ENCODE data around the gene GRAMD2A.

Gene GRAMD2A

DNA sequence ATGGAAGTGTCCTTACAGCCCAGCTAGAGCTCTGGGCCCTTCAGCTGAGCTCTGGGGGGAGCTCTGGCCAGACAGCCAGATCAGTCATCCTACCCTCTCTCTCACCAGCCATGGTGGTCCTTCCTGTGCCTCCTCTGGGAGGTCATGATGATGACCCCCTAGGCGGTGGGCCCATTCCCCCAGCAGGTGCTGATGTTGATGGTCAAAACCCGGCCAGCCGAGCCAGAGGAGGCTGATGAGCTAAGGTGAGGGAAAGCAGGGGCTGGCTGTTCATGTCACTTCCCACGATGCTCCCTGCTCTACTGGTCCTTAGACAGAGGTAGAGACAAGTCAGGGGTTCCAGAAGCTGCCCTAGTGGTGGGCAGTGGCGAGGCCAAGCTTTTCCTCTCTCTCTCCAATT is 35.0 kb downstream of the GRAMD2A start:
- H3K79me2 ChIP-seq (ENCODE audit: insufficient read depth, low read length), result no peaks in the 10 kb centered on the region
- no peaks in the 10 kb centered on the region for H3K9me2 ChIP-seq (replicated peaks; ENCODE audit: insufficient read depth, low read length)
- H3K9me3 ChIP-seq (ENCODE audit: insufficient read depth, low read length), result no peaks in the 10 kb centered on the region
- no peaks in the 10 kb centered on the region for H4K20me1 ChIP-seq (ENCODE audit: low read depth, low read length)
- H3K36me3 ChIP-seq (ENCODE audit: low read length), result no peaks in the 10 kb centered on the region
- H3K9ac ChIP-seq (ENCODE audit: low read length), result no peak overlapping the region
- H3K4me3 ChIP-seq (ENCODE audit: insufficient read depth, low read length, poor library complexity, severe bottlenecking), result no peak overlapping the region
- TF ChIP-seq, protein P1, sequence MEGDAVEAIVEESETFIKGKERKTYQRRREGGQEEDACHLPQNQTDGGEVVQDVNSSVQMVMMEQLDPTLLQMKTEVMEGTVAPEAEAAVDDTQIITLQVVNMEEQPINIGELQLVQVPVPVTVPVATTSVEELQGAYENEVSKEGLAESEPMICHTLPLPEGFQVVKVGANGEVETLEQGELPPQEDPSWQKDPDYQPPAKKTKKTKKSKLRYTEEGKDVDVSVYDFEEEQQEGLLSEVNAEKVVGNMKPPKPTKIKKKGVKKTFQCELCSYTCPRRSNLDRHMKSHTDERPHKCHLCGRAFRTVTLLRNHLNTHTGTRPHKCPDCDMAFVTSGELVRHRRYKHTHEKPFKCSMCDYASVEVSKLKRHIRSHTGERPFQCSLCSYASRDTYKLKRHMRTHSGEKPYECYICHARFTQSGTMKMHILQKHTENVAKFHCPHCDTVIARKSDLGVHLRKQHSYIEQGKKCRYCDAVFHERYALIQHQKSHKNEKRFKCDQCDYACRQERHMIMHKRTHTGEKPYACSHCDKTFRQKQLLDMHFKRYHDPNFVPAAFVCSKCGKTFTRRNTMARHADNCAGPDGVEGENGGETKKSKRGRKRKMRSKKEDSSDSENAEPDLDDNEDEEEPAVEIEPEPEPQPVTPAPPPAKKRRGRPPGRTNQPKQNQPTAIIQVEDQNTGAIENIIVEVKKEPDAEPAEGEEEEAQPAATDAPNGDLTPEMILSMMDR (IDR thresholded peaks at IDR 0.05; ENCODE audit: insufficient read depth, low read length, poor library complexity, severe bottlenecking), result no peak
- no peak for TF ChIP-seq EZH2phosphoT487 (conservative IDR thresholded peaks at IDR 0.05; ENCODE audit: low read length)
- H3K4me2 ChIP-seq (ENCODE audit: low read depth, low read length, poor library complexity, severe bottlenecking), result no peak overlapping the region
- H3F3A ChIP-seq (ENCODE audit: insufficient read depth), result no peaks in the 10 kb centered on the region
- no peak overlapping the region for H2AFZ ChIP-seq (ENCODE audit: low read depth, low read length, severe bottlenecking)
- H3K27ac ChIP-seq (ENCODE audit: low read depth, low read length), result no peak overlapping the region
- H3K27me3 ChIP-seq (ENCODE audit: low read length), result no peaks in the 10 kb centered on the region

DNA sequence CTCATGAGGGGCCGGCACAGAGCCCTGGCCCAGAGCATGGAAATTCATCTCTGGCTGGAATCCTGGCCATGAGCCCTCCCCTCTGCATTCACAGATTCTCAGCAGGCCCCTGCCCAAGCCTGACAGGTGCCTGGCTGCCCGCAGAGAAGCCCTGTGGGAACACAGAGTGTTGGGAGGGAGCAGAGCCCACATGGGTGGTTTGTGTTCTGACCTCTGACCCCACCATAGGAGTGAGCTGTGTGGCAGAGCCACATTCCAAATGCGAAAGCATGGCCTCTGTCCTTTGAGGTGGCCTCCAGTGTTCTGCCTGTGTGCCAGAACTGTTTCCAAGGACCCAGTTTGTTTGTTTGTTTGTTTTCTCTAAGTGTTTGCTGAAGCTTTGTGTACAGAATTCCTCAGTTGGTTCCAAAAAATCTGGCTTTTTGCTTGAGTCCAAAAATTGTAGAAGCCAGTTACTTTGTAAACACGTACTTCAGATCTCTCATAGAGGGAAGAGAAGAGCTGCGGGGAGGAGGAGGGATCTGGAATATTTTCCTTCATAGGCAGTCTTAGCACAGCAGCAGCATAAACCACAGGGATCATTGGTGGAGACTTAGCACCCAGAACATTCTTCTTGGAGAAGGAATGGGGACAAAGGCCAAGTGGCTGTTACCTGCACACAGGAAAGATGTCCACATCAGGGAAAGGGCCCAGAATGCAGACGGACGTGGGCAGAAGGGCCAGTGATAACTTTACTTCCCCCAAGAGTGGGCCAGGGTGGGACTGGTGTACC is 36.0 kb downstream of the GRAMD2A start:
- no peaks in the 10 kb centered on the region for H3K79me2 ChIP-seq (ENCODE audit: insufficient read depth, low read length)
- no peaks in the 10 kb centered on the region for H3K9me2 ChIP-seq (replicated peaks; ENCODE audit: insufficient read depth, low read length)
- H4K20me1 ChIP-seq (ENCODE audit: low read depth, low read length), result no peaks in the 10 kb centered on the region
- H2AFZ ChIP-seq (ENCODE audit: low read depth, low read length, severe bottlenecking), result no peak overlapping the region
- no peaks in the 10 kb centered on the region for H3K27me3 ChIP-seq (ENCODE audit: low read length)
- no peak overlapping the region for H3K27ac ChIP-seq (ENCODE audit: low read depth, low read length)
- no peak overlapping the region for H3K4me3 ChIP-seq (ENCODE audit: insufficient read depth, low read length, poor library complexity, severe bottlenecking)
- no peaks in the 10 kb centered on the region for H3K36me3 ChIP-seq (ENCODE audit: low read length)
- TF ChIP-seq, protein P1 (IDR thresholded peaks at IDR 0.05; ENCODE audit: insufficient read depth, low read length, poor library complexity, severe bottlenecking), result no peak
- no peak for TF ChIP-seq EZH2phosphoT487 (conservative IDR thresholded peaks at IDR 0.05; ENCODE audit: low read length)
- H3F3A ChIP-seq (ENCODE audit: insufficient read depth), result no peaks in the 10 kb centered on the region
- no peaks in the 10 kb centered on the region for H3K9me3 ChIP-seq (ENCODE audit: insufficient read depth, low read length)
- H3K4me2 ChIP-seq (ENCODE audit: low read depth, low read length, poor library complexity, severe bottlenecking), result no peak overlapping the region
- H3K9ac ChIP-seq (ENCODE audit: low read length), result no peak overlapping the region

DNA sequence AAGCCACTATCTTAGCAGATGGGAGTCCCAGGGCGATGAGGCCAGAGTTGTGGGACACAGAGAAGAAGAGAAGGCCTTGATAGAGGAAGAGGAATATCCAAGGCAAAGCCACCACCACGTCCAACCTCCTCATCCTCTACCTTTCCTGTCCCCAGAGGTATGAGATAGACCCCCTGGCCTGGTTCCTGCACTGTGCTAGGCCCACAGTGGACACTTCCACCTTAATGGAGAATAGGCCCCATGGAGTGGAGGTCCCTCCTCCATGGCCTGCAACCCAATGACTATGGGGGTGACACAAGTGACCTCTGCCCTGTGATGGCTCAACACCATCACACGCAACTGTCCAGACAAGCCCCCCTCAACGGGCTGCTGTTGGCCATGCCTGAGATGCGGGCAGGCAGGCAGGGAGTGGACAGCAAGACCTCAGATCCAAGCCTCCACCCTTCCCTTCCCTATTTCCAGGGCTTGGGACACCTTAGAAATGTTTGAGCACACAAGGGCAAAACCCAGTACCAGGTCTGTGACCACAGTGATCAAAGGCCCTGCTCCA is 36.8 kb downstream of the GRAMD2A start:
- Histone ChIP-seq H2AFZ (ENCODE audit: low read depth, low read length, severe bottlenecking) (no peak overlapping the region), H3K4me3 (ENCODE audit: insufficient read depth, low read length, poor library complexity, severe bottlenecking) (no peak overlapping the region), H4K20me1 (ENCODE audit: low read depth, low read length) (no peaks in the 10 kb centered on the region), H3K27ac (ENCODE audit: low read depth, low read length) (no peak overlapping the region), H3K79me2 (ENCODE audit: insufficient read depth, low read length) (no peaks in the 10 kb centered on the region), H3K27me3 (ENCODE audit: low read length) (no peaks in the 10 kb centered on the region), H3K9me2 (replicated peaks; ENCODE audit: insufficient read depth, low read length) (no peaks in the 10 kb centered on the region), H3K36me3 (ENCODE audit: low read length) (no peaks in the 10 kb centered on the region), H3K4me2 (ENCODE audit: low read depth, low read length, poor library complexity, severe bottlenecking) (no peak overlapping the region), H3K9me3 (ENCODE audit: insufficient read depth, low read length) (no peaks in the 10 kb centered on the region), H3K9ac (ENCODE audit: low read length) (no peak overlapping the region), H3F3A (ENCODE audit: insufficient read depth) (no peaks in the 10 kb centered on the region)
- TF ChIP-seq EZH2phosphoT487 (conservative IDR thresholded peaks at IDR 0.05; ENCODE audit: low read length), result no peak
- TF ChIP-seq, protein P1 (IDR thresholded peaks at IDR 0.05; ENCODE audit: insufficient read depth, low read length, poor library complexity, severe bottlenecking), result no peak

Measured in SU-DHL-6 (cell line).